K562 (cell line): ENCODE results near the gene ORC3. TPM values are rescaled to one million over a fixed set of nuclear protein-coding genes. Genes with fewer than 3 reads are reported as not detected.

Experiments
- ATAC-seq: fragments of 200-7000 bp; cut with Tn5 transposase; 3 replicates; pipeline ENCODE4 v1.9.1; 2020; ENCODE audit warnings: moderate library complexity
- BruUV-seq: library from RNA; stranded (reverse); fragments of 400-500 nt; replicated peaks from 2 replicates; lab custom pipeline; 2021; lab: Mats Ljungman, UMichigan
- CTCF ChIA-PET: fragments of 300-600 bp; formaldehyde crosslinking; extraction: SDS; loops from one replicate; lab custom pipeline; 2021; ENCODE audit warnings: low intra/inter-chr PET ratio; lab: Yijun Ruan, JAX
- POLR2A ChIA-PET: fragments of 300-600, 350-650 bp; sonication (Branson Sonifier 250); formaldehyde crosslinking; extraction: SDS; loops from one replicate; lab custom pipeline; 2021; ENCODE audit warnings: antibody characterized with exemption, inconsistent platforms; lab: Yijun Ruan, JAX
- DNase-seq, 4 experiments: peaks; one replicate each; pipeline versions ENCODE4 v3.0.0 to v3.0.0-alpha.2; 2011 to 2018; ENCODE audit warnings: low spot score in 3 of 4, mixed read lengths in 3 of 4; ENCODE audit errors: extremely low read depth in 1 of 4
- FAIRE-seq: peaks from 2 replicates; lab custom pipeline; 2011; peaks lifted over from hg19 to GRCh38; lab: Jason Lieb, UNC
- H2AFZ ChIP-seq: 2 replicates; pipeline ENCODE4 v1.6.0; 2011; ENCODE audit warnings: low read depth, low read length, control low read depth, inconsistent platforms
- H3K27ac ChIP-seq: fragments of 200-600 bp; 3 replicates; pipeline ENCODE4 v1.8.0; 2011; ENCODE audit warnings: low read depth, mild to moderate bottlenecking, control low read depth, inconsistent platforms, low read length, moderate library complexity, mixed read lengths; ENCODE audit errors: extremely low read depth
- H3K27me3 ChIP-seq, 2 experiments: fragments of 300-600 bp in 1 of 2; 2 replicates in 1 of 2; 3 replicates in 1 of 2; pipeline versions ENCODE4 v1.6.0 to v1.8.0; 2011; ENCODE audit warnings: inconsistent platforms in 2 of 2, low read length in 2 of 2, mild to moderate bottlenecking in 1 of 2, mixed read lengths in 1 of 2, moderate library complexity in 1 of 2; ENCODE audit not compliant: control insufficient read depth in 2 of 2, insufficient read depth in 2 of 2
- H3K36me3 ChIP-seq: fragments of 300-600 bp; 3 replicates; pipeline ENCODE4 v1.8.0; 2011; ENCODE audit warnings: mild to moderate bottlenecking, low read length, inconsistent platforms; ENCODE audit not compliant: control insufficient read depth, insufficient read depth
- H3K4me1 ChIP-seq, 2 experiments: fragments of 200-600 bp in 1 of 2; replicated peaks in 1 of 2; 2 replicates in 1 of 2; 3 replicates in 1 of 2; pipeline versions ENCODE4 v1.5.1 to v1.8.0; 2011; ENCODE audit warnings: inconsistent platforms in 2 of 2, low read length in 2 of 2, mild to moderate bottlenecking in 1 of 2, mixed read lengths in 1 of 2, moderate library complexity in 1 of 2; ENCODE audit not compliant: control insufficient read depth in 2 of 2, insufficient read depth in 2 of 2
- H3K4me2 ChIP-seq: 2 replicates; pipeline ENCODE4 v1.6.1; 2011; ENCODE audit warnings: low read length, control low read depth, inconsistent platforms, mixed read lengths; ENCODE audit not compliant: insufficient read depth
- H3K4me3 ChIP-seq: fragments of 200-600 bp; sonication (generic), shearing (Covaris generic); 2 replicates; pipeline ENCODE4 v1.5.1; 2016; ENCODE audit warnings: control low read depth, inconsistent platforms
- H3K79me2 ChIP-seq: fragments of 200-600 bp; 3 replicates; pipeline ENCODE4 v1.8.0; 2011; ENCODE audit warnings: low read length, inconsistent platforms; ENCODE audit not compliant: control insufficient read depth, insufficient read depth
- H3K9ac ChIP-seq, 2 experiments: 2 replicates each; pipeline versions ENCODE4 v1.6.0 to v1.6.1; 2011; ENCODE audit warnings: low read depth in 2 of 2, low read length in 2 of 2, control low read depth in 1 of 2, inconsistent platforms in 1 of 2, mild to moderate bottlenecking in 1 of 2, mixed read lengths in 1 of 2; ENCODE audit not compliant: insufficient read depth in 1 of 2
- H3K9me1 ChIP-seq: one replicate; pipeline ENCODE4 v1.6.0; 2011; ENCODE audit warnings: inconsistent platforms, mild to moderate bottlenecking, low read length, moderate library complexity; ENCODE audit not compliant: control insufficient read depth, insufficient read depth
- H3K9me3 ChIP-seq: replicated peaks from 2 replicates; pipeline ENCODE4 v1.5.1; 2011; ENCODE audit warnings: low read depth, low read length, inconsistent platforms; ENCODE audit not compliant: control insufficient read depth, insufficient read depth
- H4K20me1 ChIP-seq: replicated peaks from 2 replicates; pipeline ENCODE4 v1.6.1; 2011; ENCODE audit warnings: low read length, inconsistent platforms, mixed read lengths; ENCODE audit not compliant: control insufficient read depth, insufficient read depth
- CHD1 ChIP-seq: fragments of 200-600 bp; sonication (generic); IDR thresholded peaks from one replicate; pipeline ENCODE4 v1.6.1; 2012; ENCODE audit warnings: mild to moderate bottlenecking, moderate library complexity, low read length, inconsistent platforms
- SP2 ChIP-seq: IDR thresholded peaks from 2 replicates; pipeline ENCODE4 v1.6.1; 2011; ENCODE audit warnings: mild to moderate bottlenecking, low read depth, low read length, moderate library complexity; ENCODE audit not compliant: poor library complexity, severe bottlenecking; ENCODE audit errors: extremely low read depth
- ZNF3 ChIP-seq: fragments of 250-450 bp; sonication (Bioruptor Pico); IDR thresholded peaks from 2 replicates; pipeline ENCODE4 v1.5.0; 2021; ENCODE audit warnings: mild to moderate bottlenecking, moderate library complexity
- ZNF511 ChIP-seq: sonication (generic); formaldehyde crosslinking; IDR thresholded peaks from 2 replicates; pipeline ENCODE4 v1.8.0; 2022; ENCODE audit warnings: mild to moderate bottlenecking, missing genetic modification reagents
- WGBS: fragments of 100-300 bp; shearing (Covaris generic); methylation state at CpG from one replicate; pipeline ENCODE4 v1.1.6; 2016; ENCODE audit warnings: low coverage, mixed read lengths; ENCODE audit not compliant: insufficient coverage; ENCODE audit errors: missing lambda C conversion rate; 5-methylcytosine and 5-hydroxymethylcytosine counted together
- in situ Hi-C: fragments of 300-500 bp; cut with MboI; formaldehyde crosslinking; loops from 4 replicates; pipeline ENCODE4 v1.15.0; 2018; ENCODE audit warnings: inconsistent platforms, mixed read lengths
- intact Hi-C: fragments of 100-400 bp; cut with micrococcal nuclease; formaldehyde crosslinking; loops from 2 replicates; pipeline ENCODE4 v1.14.2; 2022
- polyA plus RNA-seq, 8 experiments: library from polyadenylated mRNA; depleted of rRNA in 4 of 8; stranded (reverse) in 5 of 8; unstranded in 3 of 8; fragments of >200 nt; fragmentation: Nextera tagmentation in 2 of 8; fragmentation: Illumina TruSeq in 1 of 8; extraction: Ambion mirVana in 2 of 8; extraction: Trizol in 1 of 8; gene quantifications; 2 replicates each; pipeline versions ENCODE4 v1.2.1 to v1.2.3, GENCODE V29; 2011 to 2014; ENCODE audit warnings: inconsistent platforms in 1 of 8, missing spikeins in 1 of 8
- total RNA-seq, 7 experiments: library from RNA; depleted of rRNA in 6 of 7; stranded (reverse); fragments of >200 nt in 6 of 7; fragmentation: Illumina TruSeq in 2 of 7; extraction: Trizol in 2 of 7; gene quantifications; 2 replicates each; pipeline versions ENCODE4 v1.2.1 to v1.2.3, GENCODE V29; 2011 to 2021; ENCODE audit warnings: low replicate concordance in 1 of 7
- TF ChIP-seq, protein P1 (sequence below): fragments of 450-650 bp; IDR thresholded peaks from 2 replicates; pipeline ENCODE4 v1.6.1; 2017; ENCODE audit warnings: antibody characterized with exemption
- TF ChIP-seq, protein P2 (sequence below), 2 experiments: fragments of 150-350 bp in 1 of 2; IDR thresholded peaks; 2 replicates each; pipeline ENCODE4 v1.6.1; 2012 to 2016; ENCODE audit warnings: low read depth in 2 of 2, low read length in 2 of 2, mild to moderate bottlenecking in 1 of 2, moderate library complexity in 1 of 2

The ORC3 gene
- total and polyA plus RNA-seq, 9 of the 15 experiments (the other 6 are each of a cell fraction or from before 2014, with no cell fraction given) = 28.8 to 159 (median 74.8) TPM

DNA sequence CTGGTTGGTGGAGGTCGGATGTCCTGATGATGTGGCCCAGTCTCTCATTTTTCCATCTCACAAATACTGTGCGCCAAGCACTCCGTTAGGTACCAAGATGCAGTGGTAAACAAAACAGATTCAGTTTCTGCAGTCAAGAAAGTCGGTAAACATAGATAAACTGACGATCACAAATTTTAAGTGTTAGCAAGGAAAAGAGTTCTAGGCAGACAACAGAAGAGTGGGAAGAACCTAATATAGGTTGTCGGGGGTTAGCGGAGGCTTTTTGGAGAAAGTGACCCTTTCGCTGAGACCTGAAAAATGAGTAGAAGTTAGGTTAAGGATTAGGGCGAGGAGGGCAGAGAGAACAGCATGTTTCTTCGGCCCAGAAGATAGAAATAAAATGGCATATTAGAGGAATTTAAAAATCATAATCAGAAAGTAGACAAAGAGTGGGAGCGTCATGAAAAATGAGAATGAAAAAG lies 514 bp downstream of the ORC3 start:
- ATAC-seq (no peak), FAIRE-seq (no peak), DNase-seq (no peak)
- CTCF ChIA-PET = no interaction called here
- H3K36me3 ChIP-seq = peaks cover 51% of the 10 kb centered on the region
- no peaks in the 10 kb centered on the region for H3K9me1 ChIP-seq
- peak overlapping the region; percentile 99 for H2AFZ ChIP-seq
- TSS peak; percentile 76 for BruUV-seq
- peaks cover 76% of the 10 kb centered on the region for H3K79me2 ChIP-seq
- no peaks in the 10 kb centered on the region for H3K9me3 ChIP-seq
- intact Hi-C loops = no loop called here
- peaks cover 11% of the 10 kb centered on the region; the same call in 1 of the 2 replicates for H4K20me1 ChIP-seq
- H3K4me1 ChIP-seq = peaks cover 0 to 8% of the 10 kb centered on the region in 2 experiments; a peak in 3 of 5 replicates
- H3K27me3 ChIP-seq = no peaks in the 10 kb centered on the region
- in situ Hi-C loops = no loop called here
- TF ChIP-seq, protein P1, sequence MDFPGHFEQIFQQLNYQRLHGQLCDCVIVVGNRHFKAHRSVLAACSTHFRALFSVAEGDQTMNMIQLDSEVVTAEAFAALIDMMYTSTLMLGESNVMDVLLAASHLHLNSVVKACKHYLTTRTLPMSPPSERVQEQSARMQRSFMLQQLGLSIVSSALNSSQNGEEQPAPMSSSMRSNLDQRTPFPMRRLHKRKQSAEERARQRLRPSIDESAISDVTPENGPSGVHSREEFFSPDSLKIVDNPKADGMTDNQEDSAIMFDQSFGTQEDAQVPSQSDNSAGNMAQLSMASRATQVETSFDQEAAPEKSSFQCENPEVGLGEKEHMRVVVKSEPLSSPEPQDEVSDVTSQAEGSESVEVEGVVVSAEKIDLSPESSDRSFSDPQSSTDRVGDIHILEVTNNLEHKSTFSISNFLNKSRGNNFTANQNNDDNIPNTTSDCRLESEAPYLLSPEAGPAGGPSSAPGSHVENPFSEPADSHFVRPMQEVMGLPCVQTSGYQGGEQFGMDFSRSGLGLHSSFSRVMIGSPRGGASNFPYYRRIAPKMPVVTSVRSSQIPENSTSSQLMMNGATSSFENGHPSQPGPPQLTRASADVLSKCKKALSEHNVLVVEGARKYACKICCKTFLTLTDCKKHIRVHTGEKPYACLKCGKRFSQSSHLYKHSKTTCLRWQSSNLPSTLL = no peak
- TF ChIP-seq CHD1 = peak; percentile 52
- 0 out of 2 replicates have a peak, but pooled peaks have one; percentile 7 for TF ChIP-seq ZNF511 (CRISPR knock-in tag)
- TF ChIP-seq, protein P2, sequence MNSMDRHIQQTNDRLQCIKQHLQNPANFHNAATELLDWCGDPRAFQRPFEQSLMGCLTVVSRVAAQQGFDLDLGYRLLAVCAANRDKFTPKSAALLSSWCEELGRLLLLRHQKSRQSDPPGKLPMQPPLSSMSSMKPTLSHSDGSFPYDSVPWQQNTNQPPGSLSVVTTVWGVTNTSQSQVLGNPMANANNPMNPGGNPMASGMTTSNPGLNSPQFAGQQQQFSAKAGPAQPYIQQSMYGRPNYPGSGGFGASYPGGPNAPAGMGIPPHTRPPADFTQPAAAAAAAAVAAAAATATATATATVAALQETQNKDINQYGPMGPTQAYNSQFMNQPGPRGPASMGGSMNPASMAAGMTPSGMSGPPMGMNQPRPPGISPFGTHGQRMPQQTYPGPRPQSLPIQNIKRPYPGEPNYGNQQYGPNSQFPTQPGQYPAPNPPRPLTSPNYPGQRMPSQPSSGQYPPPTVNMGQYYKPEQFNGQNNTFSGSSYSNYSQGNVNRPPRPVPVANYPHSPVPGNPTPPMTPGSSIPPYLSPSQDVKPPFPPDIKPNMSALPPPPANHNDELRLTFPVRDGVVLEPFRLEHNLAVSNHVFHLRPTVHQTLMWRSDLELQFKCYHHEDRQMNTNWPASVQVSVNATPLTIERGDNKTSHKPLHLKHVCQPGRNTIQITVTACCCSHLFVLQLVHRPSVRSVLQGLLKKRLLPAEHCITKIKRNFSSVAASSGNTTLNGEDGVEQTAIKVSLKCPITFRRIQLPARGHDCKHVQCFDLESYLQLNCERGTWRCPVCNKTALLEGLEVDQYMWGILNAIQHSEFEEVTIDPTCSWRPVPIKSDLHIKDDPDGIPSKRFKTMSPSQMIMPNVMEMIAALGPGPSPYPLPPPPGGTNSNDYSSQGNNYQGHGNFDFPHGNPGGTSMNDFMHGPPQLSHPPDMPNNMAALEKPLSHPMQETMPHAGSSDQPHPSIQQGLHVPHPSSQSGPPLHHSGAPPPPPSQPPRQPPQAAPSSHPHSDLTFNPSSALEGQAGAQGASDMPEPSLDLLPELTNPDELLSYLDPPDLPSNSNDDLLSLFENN (IDR thresholded peaks at IDR 0.05; ENCODE audit: low read depth in 2 of 2, low read length in 2 of 2) = no peak
- TF ChIP-seq ZNF3 (CRISPR knock-in tag) = 0 out of 2 replicates have a peak, but pooled peaks have one; percentile 31
- TF ChIP-seq SP2 = no peak
- TF ChIP-seq, all 486 proteins: peak for 3
- H3K4me2 ChIP-seq = peak overlapping the region; percentile 100
- H3K4me3 ChIP-seq = peak overlapping the region; percentile 87
- H3K27ac ChIP-seq = peak overlapping the region; percentile 95
- WGBS = under 1% methylated on average over 11 of the region's 11 CpGs
- POLR2A ChIA-PET = interaction anchor here (1.7 kb wide), 2 partner anchors 12 to 15 kb away, joined by 6 to 9 read pairs; no protein-coding TSS in a partner anchor
- H3K9ac ChIP-seq = peak overlapping the region; percentile 96 to 100
